ENCODE results near the gene GFOD2. TPM values are rescaled to one million over a fixed set of nuclear protein-coding genes. Genes with fewer than 3 reads are reported as not detected.

The GFOD2 gene
- polyA plus RNA-seq, 3 donors: 3.7 to 9.4 (median 3.8) TPM

DNA sequence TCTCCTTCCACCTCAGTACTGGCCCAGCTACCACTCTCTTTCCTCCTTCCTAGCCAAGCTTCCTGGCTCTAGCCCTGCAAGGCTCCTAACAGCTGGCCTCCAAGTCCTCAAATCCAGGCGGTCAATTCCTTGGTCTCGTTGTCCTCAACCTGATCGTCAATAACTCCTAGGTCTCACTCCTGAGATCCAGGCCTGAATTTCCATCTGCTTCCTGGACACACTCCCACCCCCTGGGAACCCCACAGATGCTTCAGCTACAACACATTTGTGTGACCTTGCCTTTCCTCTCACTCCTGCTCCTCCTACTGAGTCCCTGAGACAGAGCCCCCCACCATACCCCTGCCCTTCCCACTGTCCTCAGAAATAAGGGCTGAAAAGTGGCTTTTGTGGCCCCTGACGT, 54.9 kb downstream of the GFOD2 start:
- Histone ChIP-seq H3K4me1 (ENCODE audit: control insufficient read depth in 1 of 2, insufficient read depth in 2 of 2, low read length in 2 of 2) (peaks cover 45 to 58% of the 10 kb centered on the region in 2 donors), H3K36me3 (replicated peaks in 1 of 2; ENCODE audit: control insufficient read depth in 1 of 2, insufficient read depth in 2 of 2, low read length in 2 of 2) (no peaks in the 10 kb centered on the region), H3K4me3 (replicated peaks in 1 of 3; ENCODE audit: low read depth in 2 of 3, low read length in 3 of 3) (no peak overlapping the region), H3K4me2 (replicated peaks; ENCODE audit: extremely low read depth, low read length, poor library complexity, severe bottlenecking) (no peak overlapping the region), H3K79me2 (ENCODE audit: insufficient read depth, low read length) (peaks cover 5% of the 10 kb centered on the region), H3K9ac (ENCODE audit: insufficient read depth, low read length, poor library complexity, severe bottlenecking) (no peak overlapping the region), H2AFZ (ENCODE audit: insufficient read depth, low read depth, low read length, poor library complexity, severe bottlenecking) (no peak overlapping the region), H3K9me3 (replicated peaks in 1 of 2; ENCODE audit: control insufficient read depth in 1 of 2, insufficient read depth in 1 of 2, low read length in 2 of 2) (no peaks in the 10 kb centered on the region), H4K20me1 (ENCODE audit: insufficient read depth, low read length) (no peaks in the 10 kb centered on the region), H3K27me3 (ENCODE audit: control insufficient read depth in 2 of 2, insufficient read depth in 2 of 2, low read length in 2 of 2) (peaks cover 0 to 5% of the 10 kb centered on the region in 2 donors), H3K27ac (ENCODE audit: low read depth in 1 of 2, low read length in 2 of 2) (no peak overlapping the region)
- TF ChIP-seq, protein P1, sequence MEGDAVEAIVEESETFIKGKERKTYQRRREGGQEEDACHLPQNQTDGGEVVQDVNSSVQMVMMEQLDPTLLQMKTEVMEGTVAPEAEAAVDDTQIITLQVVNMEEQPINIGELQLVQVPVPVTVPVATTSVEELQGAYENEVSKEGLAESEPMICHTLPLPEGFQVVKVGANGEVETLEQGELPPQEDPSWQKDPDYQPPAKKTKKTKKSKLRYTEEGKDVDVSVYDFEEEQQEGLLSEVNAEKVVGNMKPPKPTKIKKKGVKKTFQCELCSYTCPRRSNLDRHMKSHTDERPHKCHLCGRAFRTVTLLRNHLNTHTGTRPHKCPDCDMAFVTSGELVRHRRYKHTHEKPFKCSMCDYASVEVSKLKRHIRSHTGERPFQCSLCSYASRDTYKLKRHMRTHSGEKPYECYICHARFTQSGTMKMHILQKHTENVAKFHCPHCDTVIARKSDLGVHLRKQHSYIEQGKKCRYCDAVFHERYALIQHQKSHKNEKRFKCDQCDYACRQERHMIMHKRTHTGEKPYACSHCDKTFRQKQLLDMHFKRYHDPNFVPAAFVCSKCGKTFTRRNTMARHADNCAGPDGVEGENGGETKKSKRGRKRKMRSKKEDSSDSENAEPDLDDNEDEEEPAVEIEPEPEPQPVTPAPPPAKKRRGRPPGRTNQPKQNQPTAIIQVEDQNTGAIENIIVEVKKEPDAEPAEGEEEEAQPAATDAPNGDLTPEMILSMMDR (IDR thresholded peaks at IDR 0.05): no peak
- peaks cover 8 to 9% of the 10 kb centered on the region in 2 donors for H3K36me3 Mint-ChIP-seq
- no peak for DNase-seq
- H3K9me3 Mint-ChIP-seq: peaks cover 0 to 2% (median 0%) of the 10 kb centered on the region in 7 donors
- H3K4me1 Mint-ChIP-seq: peaks cover 38% of the 10 kb centered on the region
- no peak overlapping the region for H3K4me3 Mint-ChIP-seq
- 100% methylated on average over 3 of the region's 4 CpGs for WGBS (ENCODE audit: insufficient coverage)
- peak overlapping the region in 1 of 7 donors; percentile 79 for H3K27ac Mint-ChIP-seq
- intact Hi-C loops (cut with micrococcal nuclease): loop anchor here (10.0 kb wide), 5 partner anchors 139 to 421 kb away; partner anchors contain the start of genes CENPT (in 1 of the 2), NFATC3 (in 1 of the 2), NUTF2 (in 1 of the 2) and RANBP10 (in 1 of the 2)
- H3K27me3 Mint-ChIP-seq (ENCODE audit: low read depth in 3 of 3): peaks cover 8 to 10% (median 8%) of the 10 kb centered on the region in 3 donors

DNA sequence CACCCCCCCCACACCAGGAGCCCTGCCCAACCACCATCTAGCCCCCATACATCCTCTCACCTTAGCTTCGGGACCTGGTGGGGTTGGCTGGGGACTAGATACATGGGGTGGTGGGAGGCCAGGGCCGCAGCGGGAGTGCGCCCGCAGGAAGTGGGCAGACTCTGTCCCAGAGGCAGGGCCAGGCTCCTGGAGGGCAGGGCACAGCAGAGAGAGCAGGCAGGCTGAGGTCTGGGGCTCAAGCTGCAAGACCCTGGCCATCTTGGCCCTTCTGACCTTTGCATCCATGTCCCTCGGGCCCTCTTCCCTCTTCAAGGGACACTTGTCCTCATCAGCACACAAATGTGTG, 55.3 kb downstream of the GFOD2 start:
- Histone ChIP-seq H4K20me1 (ENCODE audit: insufficient read depth, low read length) (no peaks in the 10 kb centered on the region), H2AFZ (ENCODE audit: insufficient read depth, low read depth, low read length, poor library complexity, severe bottlenecking) (no peak overlapping the region), H3K27ac (ENCODE audit: low read depth in 1 of 2, low read length in 2 of 2) (no peak overlapping the region), H3K79me2 (ENCODE audit: insufficient read depth, low read length) (peaks cover 8% of the 10 kb centered on the region), H3K4me1 (ENCODE audit: control insufficient read depth in 1 of 2, insufficient read depth in 2 of 2, low read length in 2 of 2) (peaks cover 45 to 58% of the 10 kb centered on the region in 2 donors), H3K4me2 (replicated peaks; ENCODE audit: extremely low read depth, low read length, poor library complexity, severe bottlenecking) (no peak overlapping the region), H3K36me3 (replicated peaks in 1 of 2; ENCODE audit: control insufficient read depth in 1 of 2, insufficient read depth in 2 of 2, low read length in 2 of 2) (no peaks in the 10 kb centered on the region), H3K9ac (ENCODE audit: insufficient read depth, low read length, poor library complexity, severe bottlenecking) (no peak overlapping the region), H3K27me3 (ENCODE audit: control insufficient read depth in 2 of 2, insufficient read depth in 2 of 2, low read length in 2 of 2) (peaks cover 0 to 5% of the 10 kb centered on the region in 2 donors), H3K9me3 (replicated peaks in 1 of 2; ENCODE audit: control insufficient read depth in 1 of 2, insufficient read depth in 1 of 2, low read length in 2 of 2) (no peaks in the 10 kb centered on the region), H3K4me3 (replicated peaks in 1 of 3; ENCODE audit: low read depth in 2 of 3, low read length in 3 of 3) (no peak overlapping the region)
- intact Hi-C loops (cut with micrococcal nuclease): loop anchor here (10.0 kb wide), 5 partner anchors 139 to 421 kb away; partner anchors contain the start of genes CENPT (in 1 of the 2), NFATC3 (in 1 of the 2), NUTF2 (in 1 of the 2) and RANBP10 (in 1 of the 2)
- Mint-ChIP-seq H3K27ac (no peak overlapping the region), H3K4me3 (no peak overlapping the region), H3K4me1 (peaks cover 38% of the 10 kb centered on the region), H3K27me3 (ENCODE audit: low read depth in 3 of 3) (peaks cover 8 to 10% (median 8%) of the 10 kb centered on the region in 3 donors), H3K9me3 (peaks cover 0 to 1% (median 0%) of the 10 kb centered on the region in 7 donors), H3K36me3 (peaks cover 8 to 9% of the 10 kb centered on the region in 2 donors)
- DNase-seq: no peak
- TF ChIP-seq, protein P1 (IDR thresholded peaks at IDR 0.05): peak; percentile 38
- WGBS (ENCODE audit: insufficient coverage): 100% methylated on average over 3 of the region's 6 CpGs
